Measurements from ENCODE around the gene RAB3D. TPM values are rescaled to one million over a fixed set of nuclear protein-coding genes. Genes with fewer than 3 reads are reported as not detected.
"Not testable (repeated sequence)": the region's sequence is repeated elsewhere in the genome, so short reads cannot be mapped to it uniquely, and the experiment has no call there.

RAB3D gene
- total RNA-seq, 1 donor from 2014 or later, result 6.2 TPM

GRCh38 chr19:11356074-11356397 lies 16.6 kb upstream of the RAB3D start:
- Mint-ChIP-seq H3K4me3 (peak overlapping the region; percentile 67), H3K36me3 (ENCODE audit: low read depth) (no peaks in the 10 kb centered on the region), H3K27me3 (peaks cover 12% of the 10 kb centered on the region), H3K27ac (no peak overlapping the region), H3K4me1 (peaks cover 11% of the 10 kb centered on the region), H3K9me3 (no peaks in the 10 kb centered on the region)
- ChIA-PET CTCF (no interaction called here), POLR2A (no interaction called here)
- DNase-seq, result no peak
- no peak for ATAC-seq (ENCODE audit: low read depth)
- intact Hi-C loops (cut with micrococcal nuclease), result no loop called here
- TF ChIP-seq CTCF (IDR thresholded peaks at IDR 0.05), result no peak

- Mint-ChIP-seq H3K9me3 (no peaks in the 10 kb centered on the region), H3K4me3 (peak within 1 kb of the TSS; percentile 67), H3K27me3 (peaks cover 12% of the 10 kb centered on the region), H3K27ac (no peak within 1 kb of the TSS), H3K36me3 (ENCODE audit: low read depth) (no peaks in the 10 kb centered on the region), H3K4me1 (peaks cover 11% of the 10 kb centered on the region)
- ChIA-PET POLR2A (no interaction called here), CTCF (no interaction called here)
- intact Hi-C loops (cut with micrococcal nuclease), result loop anchor here (1.0 kb wide), 2 partner anchors 9 to 22 kb away; partner anchors contain the start of genes CCDC159 and TMEM205
- ATAC-seq (ENCODE audit: low read depth) (peak; percentile 93), DNase-seq (peak; percentile 70)
- TF ChIP-seq CTCF (IDR thresholded peaks at IDR 0.05), result no peak
Observed at GRCh38 chr19:11355160-11356073, 16.0 kb upstream of the RAB3D start, which contains the start of gene PLPPR2. Gene PLPPR2, plus strand, starts transcription at chr19:11355432. Its CDS starts 2,242 bp downstream, at chr19:11357674.

- H3K27ac Mint-ChIP-seq; H3K36me3 Mint-ChIP-seq (ENCODE audit: low read depth); H3K9me3 Mint-ChIP-seq; DNase-seq; H3K4me3 Mint-ChIP-seq; intact Hi-C loops (cut with micrococcal nuclease); CTCF ChIA-PET; ATAC-seq (ENCODE audit: low read depth): not testable (repeated sequence)
- Mint-ChIP-seq H3K4me1 (peaks cover 11% of the 10 kb centered on the region), H3K27me3 (peaks cover 12% of the 10 kb centered on the region)
- POLR2A ChIA-PET, result interaction anchor here (1.2 kb wide), 1 partner anchor 21 kb away, joined by 7 read pairs; the partner anchor contains the start of gene SWSAP1
Observed at GRCh38 chr19:11354102-11354501, 14.6 kb upstream of the RAB3D start.

GRCh38 chr19:11349171-11349570 lies 9.7 kb upstream of the RAB3D start:
- Mint-ChIP-seq H3K27me3 (no peaks in the 10 kb centered on the region), H3K27ac (no peak overlapping the region), H3K4me1 (peaks cover 30% of the 10 kb centered on the region), H3K4me3 (no peak overlapping the region), H3K36me3 (ENCODE audit: low read depth) (peaks cover 10% of the 10 kb centered on the region), H3K9me3 (no peaks in the 10 kb centered on the region)
- CTCF ChIA-PET, result no interaction called here
- DNase-seq (no peak), ATAC-seq (ENCODE audit: low read depth) (no peak)
- POLR2A ChIA-PET, result interaction anchor here (0.6 to 4.3 kb wide), 2 partner anchors 17 to 25 kb away, joined by 5 to 65 read pairs; partner anchors contain the start of gene SWSAP1
- intact Hi-C loops (cut with micrococcal nuclease), result loop anchor here (5.0 kb wide), 1 partner anchor 57 kb away; no protein-coding TSS in a partner anchor
- no peak for TF ChIP-seq CTCF (IDR thresholded peaks at IDR 0.05)

- no peak for ATAC-seq (ENCODE audit: low read depth)
- no peak for DNase-seq
- POLR2A ChIA-PET, result interaction anchor here (4.3 kb wide), 1 partner anchor 27 kb away, joined by 65 read pairs; the partner anchor contains the start of gene SWSAP1
- CTCF ChIA-PET, result no interaction called here
- Mint-ChIP-seq H3K27ac (no peak overlapping the region), H3K9me3 (no peaks in the 10 kb centered on the region), H3K36me3 (ENCODE audit: low read depth) (peaks cover 15% of the 10 kb centered on the region), H3K27me3 (no peaks in the 10 kb centered on the region), H3K4me3 (peak overlapping the region; percentile 98), H3K4me1 (peaks cover 30% of the 10 kb centered on the region)
- intact Hi-C loops (cut with micrococcal nuclease), result loop anchor here (2.0 to 5.0 kb wide), 2 partner anchors 55 to 73 kb away; no protein-coding TSS in a partner anchor
- no peak for TF ChIP-seq CTCF (IDR thresholded peaks at IDR 0.05)
Observed at GRCh38 chr19:11347546-11348039, 8.1 kb upstream of the RAB3D start.
